DMS153 treated with DMSO at 0.1 percent for 48 hours (cell line): ENCODE results near the gene ITGB8.

Source experiments
- DNase-seq: peaks from one replicate; lab custom pipeline; 2025; ENCODE audit not compliant: unreplicated experiment; lab: John Stamatoyannopoulos, UW

ITGB8 gene

DNA sequence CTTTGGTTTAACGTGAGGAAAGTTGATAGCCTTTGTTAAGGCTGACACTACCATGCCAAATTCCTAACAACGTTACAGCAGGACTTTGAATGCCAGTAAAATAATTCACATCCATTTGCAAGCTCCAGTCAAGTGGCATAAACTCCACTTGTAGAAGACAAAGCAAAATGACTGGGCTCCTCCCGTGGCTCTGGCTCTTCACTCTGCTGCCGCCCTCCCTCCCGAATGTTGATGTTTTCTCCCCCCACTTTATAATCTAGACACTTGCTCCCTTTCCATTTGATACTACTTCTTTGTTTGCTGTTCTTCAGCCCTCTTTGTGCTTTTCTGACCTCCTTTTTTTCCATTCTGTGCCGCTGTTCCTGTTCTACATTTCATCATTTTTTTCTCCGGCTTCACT is 22.8 kb upstream of the ITGB8 start:
- DNase-seq: peak; percentile 74

DNA sequence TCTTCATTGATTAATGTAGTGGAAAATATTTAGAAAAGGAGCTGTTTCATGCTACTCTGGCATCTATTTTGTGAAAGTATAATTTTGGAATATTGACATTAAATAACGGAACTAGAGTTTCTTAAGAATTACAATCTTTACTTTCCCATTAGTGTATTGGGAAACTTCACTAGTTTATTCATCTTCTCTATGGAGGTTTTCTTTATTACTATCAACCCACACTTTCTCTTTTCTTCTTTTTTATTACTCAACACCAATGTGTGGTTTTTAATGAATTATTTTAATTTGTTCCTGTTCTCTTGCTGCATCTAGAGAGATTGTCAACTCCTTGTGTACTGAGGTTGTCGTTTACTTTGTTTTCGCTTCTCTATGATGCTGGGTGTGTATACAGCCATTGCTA is 20.4 kb upstream of the ITGB8 start:
- no peak for DNase-seq

DNA sequence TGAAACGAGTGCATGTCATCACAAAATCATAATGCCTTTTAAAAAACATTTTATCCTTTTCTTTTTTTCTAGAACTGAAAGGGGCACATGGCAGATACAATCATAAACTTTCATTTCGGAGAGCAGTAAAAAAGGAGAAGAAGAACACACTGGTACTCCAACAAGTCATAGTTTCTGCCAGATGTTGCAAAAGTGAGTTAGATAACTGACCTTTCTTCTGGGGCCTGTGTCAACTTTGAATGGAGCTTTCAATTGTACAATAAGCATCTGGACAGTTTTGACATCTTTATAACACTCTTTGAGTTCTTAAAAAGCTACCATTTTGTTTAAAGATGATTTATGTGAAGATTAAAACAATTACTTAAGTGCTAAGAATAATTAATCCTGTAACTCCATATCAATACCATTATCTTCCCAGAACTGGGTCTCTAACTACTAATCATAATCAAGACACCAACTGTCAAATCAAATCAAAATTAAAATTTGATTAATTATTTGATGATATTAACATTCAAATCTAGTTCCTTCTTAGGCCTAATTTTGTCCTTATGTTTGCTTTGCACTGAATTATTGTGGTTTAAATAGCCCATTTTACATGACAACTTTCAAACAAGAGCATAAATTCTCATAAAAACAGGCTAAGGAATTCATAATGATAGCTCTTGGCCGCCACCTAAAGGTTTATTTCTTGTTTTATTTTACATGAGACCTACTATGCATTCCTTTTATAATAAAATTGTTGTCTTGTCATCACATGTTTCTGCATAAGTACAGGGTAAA is 19.5 kb upstream of the ITGB8 start:
- DNase-seq: peak; percentile 82

DNA sequence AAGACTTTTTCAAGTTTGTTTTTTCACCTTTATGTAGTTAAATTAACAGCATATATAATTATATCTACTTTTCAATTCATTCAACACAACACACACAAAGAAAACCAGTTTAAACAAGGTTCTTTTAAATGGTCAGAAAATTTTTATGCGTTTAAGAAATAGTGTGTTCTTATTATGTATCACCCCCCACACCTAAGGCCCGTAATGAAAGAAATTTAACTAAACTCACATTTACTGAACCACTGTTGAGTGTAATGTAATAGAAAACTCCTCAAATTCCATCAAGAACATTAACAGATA is 19.0 kb upstream of the ITGB8 start:
- no peak for DNase-seq

DNA sequence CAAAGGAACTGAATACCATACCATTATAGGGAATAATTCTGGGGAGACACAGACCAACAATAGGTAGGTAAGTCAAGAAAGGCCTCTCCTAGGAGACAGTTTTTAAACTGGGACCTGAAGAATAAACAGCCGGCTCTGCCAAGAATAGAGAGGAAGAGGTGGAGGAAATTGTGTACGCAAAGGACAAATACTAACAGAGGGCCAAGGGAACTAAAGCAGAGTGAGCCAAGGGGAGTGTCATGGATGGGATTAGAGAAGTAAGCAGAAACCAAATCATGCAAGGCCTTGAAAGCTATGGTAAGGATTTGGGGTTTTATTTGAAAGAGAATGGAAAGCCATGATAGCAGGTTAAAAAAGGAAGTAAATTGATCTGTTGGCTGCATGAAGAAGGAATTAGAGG is 18.1 kb upstream of the ITGB8 start:
- no peak for DNase-seq

DNA sequence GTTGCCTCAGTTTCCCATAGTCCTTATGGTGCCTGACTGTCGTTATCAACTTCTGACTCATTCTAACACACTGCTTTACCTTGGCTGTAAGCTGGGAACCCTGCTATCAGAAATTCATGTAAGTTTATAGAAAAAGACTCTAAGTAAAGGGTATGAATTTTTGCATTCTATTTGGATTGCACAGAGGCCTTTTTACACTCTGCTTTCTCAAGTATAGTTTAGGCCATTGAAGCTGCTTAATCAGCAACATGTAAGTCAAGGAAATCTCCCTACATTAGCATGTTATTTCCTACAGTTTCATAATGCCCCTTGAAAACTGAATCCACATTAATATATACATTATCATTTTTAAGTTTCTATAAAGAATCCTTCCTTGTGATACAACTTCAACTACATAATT is 17.1 kb upstream of the ITGB8 start:
- no peak for DNase-seq

DNA sequence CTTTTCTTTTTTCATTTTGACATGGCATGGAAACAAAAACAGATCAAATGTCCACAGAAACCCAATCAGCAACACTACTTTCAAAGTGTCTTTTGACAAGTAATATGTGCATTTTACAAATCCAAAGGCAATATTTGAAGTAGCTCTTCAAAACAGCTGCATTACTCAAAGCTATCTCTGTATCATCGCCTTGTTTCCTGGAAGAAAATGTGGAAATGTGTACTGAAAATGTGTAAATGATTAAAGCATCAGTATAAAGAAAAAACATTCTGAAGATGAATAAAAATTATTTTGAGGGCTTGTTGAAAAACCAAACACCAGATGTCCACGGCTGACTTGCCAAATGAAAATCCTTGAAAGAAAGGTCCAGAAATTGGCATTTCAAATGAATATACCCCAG is 16.5 kb upstream of the ITGB8 start:
- no peak for DNase-seq

DNA sequence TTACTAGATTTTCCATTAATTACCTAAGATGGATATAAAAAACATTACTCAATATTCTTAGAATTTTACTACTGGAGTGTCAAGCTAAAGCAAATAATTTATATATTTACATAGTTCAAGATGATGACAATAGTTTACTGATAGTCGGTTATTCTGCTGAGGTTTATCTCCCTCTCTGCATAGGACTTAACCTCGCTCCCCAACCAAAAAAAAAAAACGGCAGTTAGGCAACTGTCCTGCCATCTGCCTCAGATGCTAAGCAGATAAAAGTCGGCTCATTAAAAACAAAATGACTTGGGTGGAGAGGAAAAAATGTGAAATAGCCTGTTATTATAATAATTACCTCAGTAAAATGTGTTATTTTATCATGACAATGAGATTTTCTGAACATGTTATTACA is 14.0 kb upstream of the ITGB8 start:
- no peak for DNase-seq

DNA sequence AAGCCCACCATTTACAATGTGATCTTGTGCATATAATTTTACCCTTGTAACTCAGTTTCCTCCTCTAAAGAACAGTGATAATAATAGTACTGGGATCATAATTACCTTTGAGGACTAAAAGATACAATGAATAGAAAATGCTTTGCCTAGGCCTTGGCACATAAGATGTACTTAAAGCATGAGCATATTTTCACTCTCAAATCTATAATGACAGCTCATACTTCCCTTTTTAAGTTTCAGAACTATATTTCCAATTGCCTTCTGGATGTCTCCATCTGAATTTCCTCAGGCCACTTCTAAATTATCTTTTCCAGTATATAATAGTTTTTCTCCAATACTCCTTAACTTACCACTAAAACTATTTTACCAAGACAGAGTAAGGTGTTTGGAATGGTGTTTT is 13.3 kb upstream of the ITGB8 start:
- no peak for DNase-seq

DNA sequence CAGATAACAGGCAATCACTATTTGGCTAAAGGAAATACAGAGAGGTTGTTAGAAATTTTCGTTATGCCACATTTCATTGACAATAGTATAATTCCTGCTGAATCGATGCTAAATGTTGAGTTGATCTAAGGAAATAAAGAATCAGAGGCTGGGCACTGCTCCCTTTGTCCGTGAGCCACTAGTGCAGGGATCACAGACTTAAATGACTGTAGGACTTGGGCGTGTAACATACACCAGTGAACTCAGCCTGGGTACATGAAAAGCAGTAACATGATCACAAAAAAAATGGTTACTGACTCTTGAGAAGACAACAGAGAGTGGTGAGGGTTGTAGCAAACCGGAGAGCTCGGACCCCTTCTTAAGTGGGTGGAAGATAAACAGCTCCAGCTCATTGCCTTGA is 11.8 kb upstream of the ITGB8 start:
- no peak for DNase-seq

DNA sequence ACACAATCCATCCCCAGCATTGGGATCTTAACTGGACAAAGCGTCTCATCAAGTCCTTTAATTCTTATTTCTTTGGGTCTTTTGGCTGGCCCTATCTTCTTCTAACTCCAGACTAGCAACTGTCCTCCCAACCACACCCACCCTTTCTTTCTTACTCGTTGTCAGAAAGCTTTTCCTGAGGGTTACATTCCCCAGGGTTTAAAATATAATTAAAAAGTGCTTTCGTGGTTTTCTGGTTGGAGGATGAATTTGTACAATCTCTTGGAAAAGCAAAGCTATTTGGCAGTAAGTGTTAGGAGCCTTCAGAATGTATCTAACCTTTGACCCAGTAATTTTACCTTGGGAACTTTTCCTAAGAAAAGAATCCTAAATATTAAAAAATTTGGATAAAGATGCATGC is 10.4 kb upstream of the ITGB8 start:
- no peak for DNase-seq

DNA sequence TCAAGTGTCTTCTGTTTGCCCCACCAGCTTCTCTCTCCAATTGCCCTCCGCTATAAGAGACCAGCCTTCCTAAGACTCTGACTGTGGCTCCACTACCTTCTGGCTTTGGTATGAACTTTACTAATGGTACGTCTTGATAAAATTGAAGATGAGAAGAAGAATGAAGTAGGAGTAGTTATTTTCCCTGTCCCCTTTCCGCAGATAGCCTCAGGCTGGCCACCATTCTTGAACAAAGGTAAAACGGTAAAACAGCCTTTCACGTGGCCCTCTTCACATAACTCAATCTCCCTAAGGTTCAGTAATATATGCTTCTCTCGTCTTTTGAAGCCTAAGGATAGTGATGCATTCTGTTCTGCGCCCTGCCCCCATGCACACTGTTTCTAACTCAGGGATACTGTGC is 9.9 kb upstream of the ITGB8 start:
- DNase-seq: no peak

DNA sequence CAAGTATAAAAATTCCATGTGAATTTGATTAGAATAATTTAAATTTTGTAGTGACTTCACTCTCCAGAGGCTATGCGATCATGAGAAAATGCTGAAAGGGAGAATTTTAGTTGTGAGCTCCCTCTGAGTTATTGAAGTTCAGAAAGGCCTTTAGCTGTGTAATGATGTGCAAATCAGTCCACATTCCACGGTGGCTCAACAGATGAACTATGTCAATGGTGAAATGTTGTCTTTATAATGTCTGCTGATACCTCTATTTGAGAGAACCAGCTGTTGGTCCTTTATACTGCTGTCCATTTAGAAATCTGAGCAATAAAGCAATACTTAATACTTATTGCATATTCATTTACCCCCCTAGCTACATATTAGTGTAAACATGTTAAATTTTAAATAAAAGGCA is 7.1 kb upstream of the ITGB8 start:
- DNase-seq: no peak

DNA sequence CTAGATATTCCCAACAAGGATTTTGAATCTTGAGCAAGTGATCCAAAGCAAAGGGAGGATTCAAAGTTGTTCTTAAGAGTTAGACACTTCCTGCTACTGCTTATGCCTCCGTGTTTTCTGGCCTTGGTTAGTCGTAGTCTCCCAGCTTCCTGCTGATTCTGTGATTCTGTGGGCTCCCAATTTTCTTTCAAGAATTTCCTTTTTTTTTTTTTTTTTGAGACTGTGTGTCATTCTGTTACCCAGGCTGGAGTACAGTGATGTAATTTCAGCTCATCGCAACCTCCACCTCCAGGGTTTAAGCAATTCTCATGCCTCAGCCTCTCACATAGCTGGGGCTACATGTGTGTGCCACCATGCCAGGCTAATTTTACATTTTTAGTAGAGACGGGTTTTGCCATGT is 4.4 kb upstream of the ITGB8 start:
- DNase-seq: no peak

DNA sequence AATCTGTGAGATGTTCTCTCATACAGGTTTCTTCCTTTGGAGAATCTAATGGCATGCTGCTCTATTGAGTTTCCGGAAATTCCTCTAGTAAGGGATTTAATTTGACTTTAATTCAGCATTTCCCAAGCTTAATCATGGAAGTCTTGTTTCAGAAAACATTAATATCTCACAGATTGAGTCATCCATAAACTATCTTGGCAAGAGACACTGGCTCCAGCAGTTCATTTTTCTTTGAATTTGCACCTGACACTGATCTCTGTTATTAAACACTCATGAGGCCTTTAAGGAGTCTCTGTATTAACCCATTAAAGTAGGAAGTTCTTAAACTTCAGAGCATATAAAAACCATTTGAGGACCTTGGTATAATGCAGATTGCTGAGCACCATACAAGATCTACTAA is 3.6 kb upstream of the ITGB8 start:
- DNase-seq: no peak

DNA sequence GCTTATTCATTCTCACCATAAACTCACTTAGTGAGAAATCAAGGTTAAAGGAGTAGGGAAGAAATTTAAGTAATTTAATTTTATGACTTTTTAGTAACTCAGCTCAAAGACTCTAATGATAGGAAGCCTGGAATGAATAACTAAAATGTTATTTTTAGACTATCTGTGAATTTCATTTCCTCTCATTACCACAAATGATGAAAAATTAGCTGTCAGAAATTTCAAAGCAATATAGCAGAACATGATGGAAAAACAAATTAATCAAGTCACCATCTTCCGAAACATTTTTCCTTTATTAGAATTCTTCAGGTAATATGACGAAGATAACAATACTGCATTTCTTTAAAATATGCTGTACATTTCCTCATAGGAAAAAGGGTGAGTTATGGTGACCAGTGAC is 2.7 kb upstream of the ITGB8 start:
- DNase-seq: no peak

DNA sequence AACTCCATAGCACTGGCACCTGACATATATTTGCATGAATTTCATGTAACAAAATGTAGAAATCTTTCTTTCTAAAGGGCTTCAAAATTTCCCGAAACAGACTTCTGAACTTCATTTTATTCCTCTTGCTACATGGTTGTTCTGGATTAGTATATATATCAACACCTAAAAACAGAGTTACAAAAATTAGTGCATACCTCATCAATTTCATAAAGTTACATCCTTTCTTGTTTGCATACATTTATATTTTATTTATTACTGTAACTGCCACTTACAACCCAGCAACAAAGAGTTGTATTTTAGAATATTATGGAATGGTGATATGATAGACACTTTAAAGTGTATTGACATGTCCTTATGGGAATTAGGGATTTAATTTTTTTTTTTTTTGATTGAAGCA is 2.0 kb upstream of the ITGB8 start:
- no peak for DNase-seq

DNA sequence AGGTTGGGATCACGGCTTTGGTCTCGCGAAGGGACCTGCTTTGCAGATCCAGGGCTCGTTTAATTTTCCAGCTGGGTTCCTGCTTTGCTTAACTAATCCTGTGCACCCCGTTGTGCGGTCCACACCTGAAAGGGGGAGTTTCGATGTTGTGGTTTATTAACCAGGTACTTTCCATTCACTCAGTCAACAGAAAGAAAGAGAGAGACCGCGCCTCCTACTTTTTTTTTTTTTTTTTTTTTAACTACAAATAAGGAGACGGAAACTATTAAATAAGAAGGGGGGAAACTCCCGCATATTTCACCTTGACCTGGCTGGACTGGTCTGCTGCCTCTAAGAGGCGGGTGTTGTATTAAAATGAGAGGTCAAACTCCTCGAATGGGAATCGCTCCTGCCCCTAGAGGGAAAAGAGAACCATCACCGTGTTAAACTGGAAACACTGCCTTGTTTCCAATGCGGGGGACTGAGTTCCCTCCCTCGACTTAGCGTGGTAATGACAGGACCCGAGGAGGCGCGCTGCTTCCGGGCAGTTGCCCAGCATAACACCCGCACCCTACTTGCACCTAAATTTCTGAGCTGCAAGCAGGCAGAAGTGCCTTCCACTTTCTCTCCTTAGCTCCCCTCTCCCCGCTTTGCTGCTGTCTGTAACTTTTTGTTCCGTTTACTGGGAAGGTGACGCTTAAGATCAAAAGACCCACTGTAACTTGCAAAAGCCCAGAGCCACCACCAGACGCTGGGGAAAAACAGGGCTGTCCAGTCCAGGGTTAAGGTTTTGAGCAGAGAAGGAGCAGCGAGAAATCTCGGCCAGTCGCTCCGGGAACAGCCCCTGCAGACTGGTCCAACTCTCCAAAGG is 1.1 kb upstream of the ITGB8 start:
- peak; percentile 97 for DNase-seq

DNA sequence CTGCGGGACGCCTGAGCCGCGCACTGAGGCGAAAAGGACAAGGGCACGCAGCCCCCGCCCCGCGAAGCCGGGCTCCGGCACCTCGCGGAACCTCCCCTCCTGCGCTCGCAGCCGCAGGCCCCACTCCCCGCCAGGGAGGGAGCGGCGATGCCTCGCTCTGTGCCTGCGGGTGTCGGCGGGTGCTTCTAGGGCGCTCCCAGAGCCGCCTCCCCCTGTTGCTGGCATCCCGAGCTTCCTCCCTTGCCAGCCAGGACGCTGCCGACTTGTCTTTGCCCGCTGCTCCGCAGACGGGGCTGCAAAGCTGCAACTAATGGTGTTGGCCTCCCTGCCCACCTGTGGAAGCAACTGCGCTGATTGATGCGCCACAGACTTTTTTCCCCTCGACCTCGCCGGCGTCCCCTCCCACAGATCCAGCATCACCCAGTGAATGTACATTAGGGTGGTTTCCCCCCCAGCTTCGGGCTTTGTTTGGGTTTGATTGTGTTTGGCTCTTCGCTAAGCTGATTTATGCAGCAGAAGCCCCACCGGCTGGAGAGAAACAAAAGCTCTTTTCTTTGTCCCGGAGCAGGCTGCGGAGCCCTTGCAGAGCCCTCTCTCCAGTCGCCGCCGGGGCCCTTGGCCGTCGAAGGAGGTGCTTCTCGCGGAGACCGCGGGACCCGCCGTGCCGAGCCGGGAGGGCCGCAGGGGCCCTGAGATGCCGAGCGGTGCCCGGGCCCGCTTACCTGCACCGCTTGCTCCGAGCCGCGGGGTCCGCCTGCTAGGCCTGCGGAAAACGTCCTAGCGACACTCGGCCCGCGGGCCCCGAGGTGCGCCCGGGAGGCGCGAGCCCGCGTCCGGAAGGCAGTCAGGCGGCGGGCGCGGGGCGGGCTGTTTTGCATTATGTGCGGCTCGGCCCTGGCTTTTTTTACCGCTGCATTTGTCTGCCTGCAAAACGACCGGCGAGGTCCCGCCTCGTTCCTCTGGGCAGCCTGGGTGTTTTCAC is 519 bp downstream of the ITGB8 start:
- DNase-seq: peak; percentile 81

DNA sequence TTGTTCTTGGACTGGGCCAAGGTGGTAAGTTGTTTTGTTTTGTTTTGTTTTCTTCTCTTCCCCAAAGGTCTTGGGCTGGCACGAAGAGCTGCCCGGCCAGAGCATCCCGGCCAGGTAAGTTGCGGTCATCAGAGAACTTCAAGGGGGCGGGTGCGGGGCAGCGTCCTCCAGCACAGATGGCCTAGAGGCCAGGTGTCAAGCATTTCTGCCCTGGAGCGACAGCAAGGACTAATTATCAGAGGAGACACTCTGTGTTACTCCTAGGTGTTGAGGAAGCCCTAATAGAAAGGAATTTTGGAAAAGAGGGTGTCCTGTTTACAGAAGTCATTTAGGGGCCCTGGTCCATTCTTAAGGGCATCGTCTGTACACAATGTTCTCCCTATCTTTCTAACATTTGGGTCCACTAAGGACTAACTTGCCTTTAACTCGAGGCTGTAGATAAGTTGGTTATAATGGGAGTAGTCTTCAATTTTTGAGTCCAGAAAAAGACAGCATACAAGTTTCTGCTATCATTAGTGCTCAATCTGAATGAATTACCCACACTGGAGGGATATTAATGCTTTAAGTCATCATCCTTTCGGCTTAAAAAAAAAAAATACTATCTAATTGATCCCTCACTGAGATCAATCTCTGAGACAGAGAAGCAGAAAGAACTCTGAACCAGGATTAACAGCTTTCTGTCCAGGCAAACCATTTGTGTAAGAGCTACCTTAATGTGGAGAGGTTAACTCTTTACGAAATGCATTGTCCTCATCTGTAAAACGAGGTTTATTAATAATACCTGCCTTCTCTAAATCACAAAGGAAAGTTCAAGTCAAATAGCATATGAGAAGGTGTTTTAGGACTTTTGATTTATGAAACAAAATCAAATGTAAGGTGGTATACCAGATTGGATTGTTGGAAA is 1.5 kb downstream of the ITGB8 start:
- DNase-seq: peak; percentile 72

DNA sequence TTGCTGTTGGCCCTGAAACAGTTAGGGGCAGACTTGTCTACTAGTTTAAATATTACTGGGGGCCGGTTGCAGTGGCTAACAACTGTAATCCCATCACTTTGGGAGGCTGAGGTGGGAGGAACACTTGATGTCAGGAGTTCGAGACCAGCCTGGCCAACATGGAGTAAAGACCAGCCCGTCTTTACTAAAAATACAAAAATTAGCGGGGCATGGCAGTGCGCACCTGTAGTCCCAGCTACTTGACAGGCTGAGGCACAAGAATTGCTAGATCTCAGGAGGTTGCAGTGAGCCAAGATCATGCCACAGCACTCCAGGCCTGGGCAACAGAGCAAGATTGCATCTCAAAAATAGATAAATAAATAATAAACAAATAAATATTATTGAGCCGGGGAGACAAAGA is 7.6 kb downstream of the ITGB8 start:
- DNase-seq: no peak
